ENCODE data around the gene PSMA2.

The PSMA2 gene

DNA sequence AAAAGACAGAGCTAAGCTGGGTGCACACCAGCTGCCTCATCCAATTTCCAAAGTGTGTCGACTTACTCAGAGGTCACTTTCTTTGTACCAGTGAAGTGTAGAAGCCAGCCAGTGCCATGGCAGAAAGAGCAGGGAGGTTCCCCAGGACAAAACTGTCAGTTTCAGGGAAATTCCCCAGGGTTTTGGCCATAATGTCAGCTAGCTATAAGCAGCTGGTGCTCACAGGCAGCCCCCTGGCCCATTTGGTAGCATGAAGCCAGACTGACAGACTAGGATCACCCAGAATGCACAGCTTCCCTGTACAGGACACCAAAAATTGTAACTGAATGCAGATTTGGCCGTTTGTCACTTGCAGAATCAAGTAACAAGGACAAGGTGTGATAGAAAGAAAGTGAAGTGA lies 28.8 kb upstream of the PSMA2 start:
- H3K36me3 ChIP-seq (ENCODE audit: insufficient read depth, low read length), result no peaks in the 10 kb centered on the region
- H3K4me3 ChIP-seq (ENCODE audit: low read length), result no peak overlapping the region
- no peak overlapping the region for H3K9ac ChIP-seq (ENCODE audit: low read depth, low read length)
- peaks cover 12% of the 10 kb centered on the region for H3K4me1 ChIP-seq (ENCODE audit: control insufficient read depth, insufficient read depth, low read length)
- peaks cover 3% of the 10 kb centered on the region for H3K9me3 ChIP-seq (replicated peaks; ENCODE audit: low read length)
- H3K4me2 ChIP-seq (ENCODE audit: low read length), result no peak overlapping the region
- peaks cover 5% of the 10 kb centered on the region for H3K27me3 ChIP-seq (ENCODE audit: control insufficient read depth, insufficient read depth, low read length)

GRCh38 chr7:42959549-42959948 lies 27.6 kb upstream of the PSMA2 start:
- Histone ChIP-seq H3K27me3 (ENCODE audit: control insufficient read depth, insufficient read depth, low read length) (peaks cover 5% of the 10 kb centered on the region), H3K9me3 (replicated peaks; ENCODE audit: low read length) (peaks cover 3% of the 10 kb centered on the region), H3K4me2 (ENCODE audit: low read length) (no peak overlapping the region), H3K9ac (ENCODE audit: low read depth, low read length) (no peak overlapping the region), H3K36me3 (ENCODE audit: insufficient read depth, low read length) (no peaks in the 10 kb centered on the region), H3K4me1 (ENCODE audit: control insufficient read depth, insufficient read depth, low read length) (peaks cover 1% of the 10 kb centered on the region), H3K4me3 (ENCODE audit: low read length) (no peak overlapping the region)

DNA sequence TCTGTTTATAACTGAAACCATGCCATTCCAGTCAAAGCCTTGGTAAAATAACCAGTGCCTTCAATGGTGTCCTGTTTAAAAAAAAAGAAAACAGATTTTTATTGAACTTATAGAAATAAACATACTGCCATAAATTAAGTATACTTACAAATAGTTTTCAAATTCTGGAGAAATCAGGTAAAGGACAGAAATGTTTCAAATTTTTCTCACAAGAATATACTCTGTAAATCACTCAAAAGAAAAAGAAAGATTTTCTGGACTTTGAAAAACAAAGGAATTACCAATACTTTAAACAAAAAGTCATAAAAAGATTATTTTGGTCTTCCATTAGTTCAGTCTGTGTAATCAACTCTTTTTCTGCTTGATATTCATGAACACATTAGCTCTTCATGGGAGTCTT lies 24.1 kb upstream of the PSMA2 start:
- H3K4me1 ChIP-seq (ENCODE audit: control insufficient read depth, insufficient read depth, low read length), result no peaks in the 10 kb centered on the region
- H3K9me3 ChIP-seq (replicated peaks; ENCODE audit: low read length), result peaks cover 3% of the 10 kb centered on the region
- H3K4me2 ChIP-seq (ENCODE audit: low read length), result no peak overlapping the region
- H3K4me3 ChIP-seq (ENCODE audit: low read length), result no peak overlapping the region
- peaks cover 5% of the 10 kb centered on the region for H3K27me3 ChIP-seq (ENCODE audit: control insufficient read depth, insufficient read depth, low read length)
- no peaks in the 10 kb centered on the region for H3K36me3 ChIP-seq (ENCODE audit: insufficient read depth, low read length)
- no peak overlapping the region for H3K9ac ChIP-seq (ENCODE audit: low read depth, low read length)

GRCh38 chr7:42953994-42954393 lies 22.0 kb upstream of the PSMA2 start:
- H3K27me3 ChIP-seq (ENCODE audit: control insufficient read depth, insufficient read depth, low read length), result no peaks in the 10 kb centered on the region
- no peaks in the 10 kb centered on the region for H3K4me1 ChIP-seq (ENCODE audit: control insufficient read depth, insufficient read depth, low read length)
- no peak overlapping the region for H3K4me3 ChIP-seq (ENCODE audit: low read length)
- no peak overlapping the region for H3K4me2 ChIP-seq (ENCODE audit: low read length)
- no peaks in the 10 kb centered on the region for H3K9me3 ChIP-seq (replicated peaks; ENCODE audit: low read length)
- no peak overlapping the region for H3K9ac ChIP-seq (ENCODE audit: low read depth, low read length)
- H3K36me3 ChIP-seq (ENCODE audit: insufficient read depth, low read length), result no peaks in the 10 kb centered on the region

DNA sequence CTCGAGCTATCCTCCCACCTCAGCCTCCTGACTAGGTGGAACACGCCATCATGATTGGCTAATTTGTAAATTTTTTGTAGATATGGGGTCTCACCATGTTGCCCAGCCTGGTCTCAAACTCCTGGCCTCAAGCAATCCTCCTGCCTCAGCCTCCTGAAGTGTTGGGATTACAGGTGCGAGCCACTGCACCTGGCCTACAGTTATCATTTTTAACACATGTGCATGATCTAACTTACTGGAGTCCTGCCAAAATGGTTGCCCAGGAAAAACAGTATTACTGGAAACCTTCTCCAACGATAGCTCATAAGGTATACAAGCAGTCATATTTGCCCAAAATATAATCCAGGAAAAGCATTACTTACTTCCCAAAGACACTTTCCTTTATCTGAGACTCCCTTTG lies 20.4 kb upstream of the PSMA2 start:
- Histone ChIP-seq H3K9me3 (replicated peaks; ENCODE audit: low read length) (no peaks in the 10 kb centered on the region), H3K4me2 (ENCODE audit: low read length) (no peak overlapping the region), H3K9ac (ENCODE audit: low read depth, low read length) (no peak overlapping the region), H3K4me1 (ENCODE audit: control insufficient read depth, insufficient read depth, low read length) (no peaks in the 10 kb centered on the region), H3K27me3 (ENCODE audit: control insufficient read depth, insufficient read depth, low read length) (no peaks in the 10 kb centered on the region), H3K36me3 (ENCODE audit: insufficient read depth, low read length) (no peaks in the 10 kb centered on the region), H3K4me3 (ENCODE audit: low read length) (no peak overlapping the region)

GRCh38 chr7:42950417-42950816 lies 18.4 kb upstream of the PSMA2 start:
- Histone ChIP-seq H3K9me3 (replicated peaks; ENCODE audit: low read length) (no peaks in the 10 kb centered on the region), H3K36me3 (ENCODE audit: insufficient read depth, low read length) (no peaks in the 10 kb centered on the region), H3K4me2 (ENCODE audit: low read length) (no peak overlapping the region), H3K4me1 (ENCODE audit: control insufficient read depth, insufficient read depth, low read length) (no peaks in the 10 kb centered on the region), H3K9ac (ENCODE audit: low read depth, low read length) (no peak overlapping the region), H3K27me3 (ENCODE audit: control insufficient read depth, insufficient read depth, low read length) (no peaks in the 10 kb centered on the region), H3K4me3 (ENCODE audit: low read length) (no peak overlapping the region)

- Histone ChIP-seq H3K9ac (ENCODE audit: low read depth, low read length) (no peak overlapping the region), H3K4me1 (ENCODE audit: control insufficient read depth, insufficient read depth, low read length) (no peaks in the 10 kb centered on the region), H3K9me3 (replicated peaks; ENCODE audit: low read length) (no peaks in the 10 kb centered on the region), H3K27me3 (ENCODE audit: control insufficient read depth, insufficient read depth, low read length) (no peaks in the 10 kb centered on the region), H3K4me3 (ENCODE audit: low read length) (no peak overlapping the region), H3K36me3 (ENCODE audit: insufficient read depth, low read length) (no peaks in the 10 kb centered on the region), H3K4me2 (ENCODE audit: low read length) (no peak overlapping the region)
Measured at GRCh38 chr7:42947521-42947920, 15.5 kb upstream of the PSMA2 start.

GRCh38 chr7:42946627-42946950 lies 14.6 kb upstream of the PSMA2 start:
- Histone ChIP-seq H3K27me3 (ENCODE audit: control insufficient read depth, insufficient read depth, low read length) (no peaks in the 10 kb centered on the region), H3K4me1 (ENCODE audit: control insufficient read depth, insufficient read depth, low read length) (no peaks in the 10 kb centered on the region), H3K4me3 (ENCODE audit: low read length) (no peak overlapping the region), H3K36me3 (ENCODE audit: insufficient read depth, low read length) (no peaks in the 10 kb centered on the region), H3K9ac (ENCODE audit: low read depth, low read length) (no peak overlapping the region), H3K9me3 (replicated peaks; ENCODE audit: low read length) (no peaks in the 10 kb centered on the region), H3K4me2 (ENCODE audit: low read length) (no peak overlapping the region)

DNA sequence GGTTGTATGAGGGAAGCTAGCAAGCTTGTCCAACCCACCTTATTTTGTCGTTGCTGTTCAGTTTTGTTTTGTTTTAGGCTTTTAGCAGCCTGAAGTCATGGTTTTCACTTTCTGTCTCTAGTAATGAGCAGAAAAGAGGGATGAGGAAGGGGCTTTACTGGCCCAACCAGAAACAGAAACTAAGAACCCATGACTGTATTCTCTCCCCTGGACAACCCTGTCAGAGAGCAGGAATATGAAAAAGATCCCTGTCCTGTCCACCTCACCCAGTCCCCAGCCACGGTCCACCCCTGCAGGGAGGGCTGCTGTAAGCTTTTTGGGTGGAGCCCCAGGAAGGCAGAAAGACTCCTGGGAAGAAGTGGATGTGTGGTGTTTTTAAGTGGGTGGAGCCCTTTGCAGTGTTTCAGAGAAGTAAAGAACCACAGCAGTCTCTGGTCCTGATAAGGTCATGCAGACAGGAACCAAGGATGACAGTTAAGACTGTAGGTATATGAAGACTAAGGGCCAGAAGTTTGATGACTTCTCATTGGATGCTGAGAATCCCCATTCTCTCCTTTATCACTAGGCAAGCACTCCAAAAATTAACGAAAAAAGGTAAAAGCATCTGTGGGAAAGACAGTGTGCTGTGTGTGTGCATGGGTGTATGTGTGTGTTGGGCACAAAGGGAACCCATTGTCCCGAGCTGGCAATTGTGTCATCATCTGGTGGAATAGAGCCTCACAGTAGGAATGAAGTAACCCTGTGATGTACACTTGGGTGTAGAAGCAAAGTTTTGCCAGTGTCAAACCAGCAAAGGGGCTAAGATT lies 14.1 kb upstream of the PSMA2 start:
- H3K4me3 ChIP-seq (ENCODE audit: low read length), result no peak overlapping the region
- H3K4me1 ChIP-seq (ENCODE audit: control insufficient read depth, insufficient read depth, low read length), result no peaks in the 10 kb centered on the region
- H3K9ac ChIP-seq (ENCODE audit: low read depth, low read length), result no peak overlapping the region
- H3K36me3 ChIP-seq (ENCODE audit: insufficient read depth, low read length), result no peaks in the 10 kb centered on the region
- H3K9me3 ChIP-seq (replicated peaks; ENCODE audit: low read length), result no peaks in the 10 kb centered on the region
- no peaks in the 10 kb centered on the region for H3K27me3 ChIP-seq (ENCODE audit: control insufficient read depth, insufficient read depth, low read length)
- no peak overlapping the region for H3K4me2 ChIP-seq (ENCODE audit: low read length)

- Histone ChIP-seq H3K4me2 (ENCODE audit: low read length) (no peak overlapping the region), H3K36me3 (ENCODE audit: insufficient read depth, low read length) (peaks cover 14% of the 10 kb centered on the region), H3K27me3 (ENCODE audit: control insufficient read depth, insufficient read depth, low read length) (no peaks in the 10 kb centered on the region), H3K9me3 (replicated peaks; ENCODE audit: low read length) (no peaks in the 10 kb centered on the region), H3K4me3 (ENCODE audit: low read length) (no peak overlapping the region), H3K9ac (ENCODE audit: low read depth, low read length) (no peak overlapping the region), H3K4me1 (ENCODE audit: control insufficient read depth, insufficient read depth, low read length) (no peaks in the 10 kb centered on the region)
Measured at GRCh38 chr7:42940985-42941847, 9.2 kb upstream of the PSMA2 start.

DNA sequence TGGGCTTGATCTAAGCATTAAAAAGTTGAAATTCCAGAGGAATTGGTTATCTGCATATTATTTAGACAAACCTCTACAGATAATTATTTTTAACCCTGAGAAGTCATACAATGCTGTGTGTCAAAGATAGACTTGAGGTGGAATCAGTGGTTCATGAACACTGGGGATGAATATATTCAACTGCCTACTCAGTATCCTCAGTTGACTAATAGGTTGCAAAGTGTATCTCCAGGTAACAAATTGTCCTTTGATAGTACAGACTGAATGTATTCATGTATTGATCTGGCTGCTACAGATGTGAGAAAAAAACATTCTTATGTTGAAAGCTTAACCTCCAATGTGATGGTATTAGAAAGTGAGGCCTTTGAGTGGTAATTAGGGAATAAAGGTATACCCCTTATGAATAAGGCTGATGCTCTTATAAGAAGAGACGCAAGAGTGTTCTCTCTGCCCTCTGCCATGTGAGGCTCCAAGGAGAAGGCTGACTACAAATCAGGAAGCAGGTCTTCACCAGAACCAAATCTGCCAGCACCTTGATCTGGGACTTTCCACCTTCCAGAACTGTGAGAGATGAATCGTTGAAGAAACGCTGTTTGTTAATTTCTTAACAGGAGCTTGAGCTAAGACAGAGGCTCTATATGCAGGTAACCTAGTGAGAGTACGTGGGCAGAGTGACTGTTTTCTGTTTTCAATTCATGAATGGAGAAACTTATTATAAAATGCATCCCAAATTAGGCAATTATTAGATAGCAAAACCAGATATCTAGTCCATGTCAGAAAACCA lies 7.7 kb upstream of the PSMA2 start:
- Histone ChIP-seq H3K4me3 (ENCODE audit: low read length) (no peak overlapping the region), H3K4me1 (ENCODE audit: control insufficient read depth, insufficient read depth, low read length) (no peaks in the 10 kb centered on the region), H3K4me2 (ENCODE audit: low read length) (no peak overlapping the region), H3K36me3 (ENCODE audit: insufficient read depth, low read length) (peaks cover 29% of the 10 kb centered on the region), H3K9ac (ENCODE audit: low read depth, low read length) (no peak overlapping the region), H3K9me3 (replicated peaks; ENCODE audit: low read length) (no peaks in the 10 kb centered on the region), H3K27me3 (ENCODE audit: control insufficient read depth, insufficient read depth, low read length) (no peaks in the 10 kb centered on the region)

Data from skeletal muscle satellite cell (primary cell).